Measurements from ENCODE around the gene PGBD1. TPM values are rescaled to one million over a fixed set of nuclear protein-coding genes. Genes with fewer than 3 reads are reported as not detected.

The PGBD1 gene
- total and polyA plus RNA-seq, 2 of the 13 experiments (the other 11 are each of a cell fraction or from before 2014, with no cell fraction given): 3.6 to 6.9 TPM

- TF ChIP-seq CTCF (CRISPR knock-in tag; IDR thresholded peaks at IDR 0.05) (peak; percentile 22; the same call in 1 of the 2 replicates), ZNF121 (CRISPR knock-in tag; IDR thresholded peaks at IDR 0.05) (no peak), STAT5B (CRISPR knock-in tag; IDR thresholded peaks at IDR 0.05) (peak; percentile 78; the same call in 1 of the 2 replicates), E2F2 (CRISPR knock-in tag; IDR thresholded peaks at IDR 0.05; ENCODE audit: borderline replicate concordance) (peak; percentile 96; the same call in 1 of the 2 replicates), MED13 (CRISPR knock-in tag; IDR thresholded peaks at IDR 0.05) (no peak), RARA (CRISPR knock-in tag; IDR thresholded peaks at IDR 0.05) (peak; percentile 25), GABPB1 (CRISPR knock-in tag; IDR thresholded peaks at IDR 0.05) (peak; percentile 91), TCF7 (IDR thresholded peaks at IDR 0.05; ENCODE audit: low read depth) (no peak), ZEB1 (IDR thresholded peaks at IDR 0.05; ENCODE audit: insufficient replicate concordance, low read depth) (peak; percentile 86), ZBTB42 (CRISPR knock-in tag; IDR thresholded peaks at IDR 0.05) (0 out of 2 replicates have a peak, but pooled peaks have one; percentile 47), ZNF331 (CRISPR knock-in tag; IDR thresholded peaks at IDR 0.05) (peak; percentile 83)
- TF ChIP-seq, protein P1, sequence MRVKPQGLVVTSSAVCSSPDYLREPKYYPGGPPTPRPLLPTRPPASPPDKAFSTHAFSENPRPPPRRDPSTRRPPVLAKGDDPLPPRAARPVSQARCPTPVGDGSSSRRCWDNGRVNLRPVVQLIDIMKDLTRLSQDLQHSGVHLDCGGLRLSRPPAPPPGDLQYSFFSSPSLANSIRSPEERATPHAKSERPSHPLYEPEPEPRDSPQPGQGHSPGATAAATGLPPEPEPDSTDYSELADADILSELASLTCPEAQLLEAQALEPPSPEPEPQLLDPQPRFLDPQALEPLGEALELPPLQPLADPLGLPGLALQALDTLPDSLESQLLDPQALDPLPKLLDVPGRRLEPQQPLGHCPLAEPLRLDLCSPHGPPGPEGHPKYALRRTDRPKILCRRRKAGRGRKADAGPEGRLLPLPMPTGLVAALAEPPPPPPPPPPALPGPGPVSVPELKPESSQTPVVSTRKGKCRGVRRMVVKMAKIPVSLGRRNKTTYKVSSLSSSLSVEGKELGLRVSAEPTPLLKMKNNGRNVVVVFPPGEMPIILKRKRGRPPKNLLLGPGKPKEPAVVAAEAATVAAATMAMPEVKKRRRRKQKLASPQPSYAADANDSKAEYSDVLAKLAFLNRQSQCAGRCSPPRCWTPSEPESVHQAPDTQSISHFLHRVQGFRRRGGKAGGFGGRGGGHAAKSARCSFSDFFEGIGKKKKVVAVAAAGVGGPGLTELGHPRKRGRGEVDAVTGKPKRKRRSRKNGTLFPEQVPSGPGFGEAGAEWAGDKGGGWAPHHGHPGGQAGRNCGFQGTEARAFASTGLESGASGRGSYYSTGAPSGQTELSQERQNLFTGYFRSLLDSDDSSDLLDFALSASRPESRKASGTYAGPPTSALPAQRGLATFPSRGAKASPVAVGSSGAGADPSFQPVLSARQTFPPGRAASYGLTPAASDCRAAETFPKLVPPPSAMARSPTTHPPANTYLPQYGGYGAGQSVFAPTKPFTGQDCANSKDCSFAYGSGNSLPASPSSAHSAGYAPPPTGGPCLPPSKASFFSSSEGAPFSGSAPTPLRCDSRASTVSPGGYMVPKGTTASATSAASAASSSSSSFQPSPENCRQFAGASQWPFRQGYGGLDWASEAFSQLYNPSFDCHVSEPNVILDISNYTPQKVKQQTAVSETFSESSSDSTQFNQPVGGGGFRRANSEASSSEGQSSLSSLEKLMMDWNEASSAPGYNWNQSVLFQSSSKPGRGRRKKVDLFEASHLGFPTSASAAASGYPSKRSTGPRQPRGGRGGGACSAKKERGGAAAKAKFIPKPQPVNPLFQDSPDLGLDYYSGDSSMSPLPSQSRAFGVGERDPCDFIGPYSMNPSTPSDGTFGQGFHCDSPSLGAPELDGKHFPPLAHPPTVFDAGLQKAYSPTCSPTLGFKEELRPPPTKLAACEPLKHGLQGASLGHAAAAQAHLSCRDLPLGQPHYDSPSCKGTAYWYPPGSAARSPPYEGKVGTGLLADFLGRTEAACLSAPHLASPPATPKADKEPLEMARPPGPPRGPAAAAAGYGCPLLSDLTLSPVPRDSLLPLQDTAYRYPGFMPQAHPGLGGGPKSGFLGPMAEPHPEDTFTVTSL (CRISPR knock-in tag; IDR thresholded peaks at IDR 0.05; ENCODE audit: borderline replicate concordance): peak; percentile 59; the same call in 1 of the 2 replicates
- TF ChIP-seq, protein P2, sequence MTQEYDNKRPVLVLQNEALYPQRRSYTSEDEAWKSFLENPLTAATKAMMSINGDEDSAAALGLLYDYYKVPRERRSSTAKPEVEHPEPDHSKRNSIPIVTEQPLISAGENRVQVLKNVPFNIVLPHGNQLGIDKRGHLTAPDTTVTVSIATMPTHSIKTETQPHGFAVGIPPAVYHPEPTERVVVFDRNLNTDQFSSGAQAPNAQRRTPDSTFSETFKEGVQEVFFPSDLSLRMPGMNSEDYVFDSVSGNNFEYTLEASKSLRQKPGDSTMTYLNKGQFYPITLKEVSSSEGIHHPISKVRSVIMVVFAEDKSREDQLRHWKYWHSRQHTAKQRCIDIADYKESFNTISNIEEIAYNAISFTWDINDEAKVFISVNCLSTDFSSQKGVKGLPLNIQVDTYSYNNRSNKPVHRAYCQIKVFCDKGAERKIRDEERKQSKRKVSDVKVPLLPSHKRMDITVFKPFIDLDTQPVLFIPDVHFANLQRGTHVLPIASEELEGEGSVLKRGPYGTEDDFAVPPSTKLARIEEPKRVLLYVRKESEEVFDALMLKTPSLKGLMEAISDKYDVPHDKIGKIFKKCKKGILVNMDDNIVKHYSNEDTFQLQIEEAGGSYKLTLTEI (CRISPR knock-in tag; conservative IDR thresholded peaks at IDR 0.05): no peak
Observed at GRCh38 chr6:28266962-28267694, 14.2 kb upstream of the PGBD1 start, which contains the start of gene ZSCAN26 (continued).

Measured in HepG2 (cell line).